HG03060 (cell line): ENCODE measurements around the gene PACRG.

Experiments
- ATAC-seq: cut with Tn5 transposase; IDR thresholded peaks from one replicate; pipeline ENCODE4 v1.9.1; 2021; ENCODE audit warnings: low read depth, moderate number of reproducible peaks; ENCODE audit not compliant: unreplicated experiment

Gene PACRG

DNA sequence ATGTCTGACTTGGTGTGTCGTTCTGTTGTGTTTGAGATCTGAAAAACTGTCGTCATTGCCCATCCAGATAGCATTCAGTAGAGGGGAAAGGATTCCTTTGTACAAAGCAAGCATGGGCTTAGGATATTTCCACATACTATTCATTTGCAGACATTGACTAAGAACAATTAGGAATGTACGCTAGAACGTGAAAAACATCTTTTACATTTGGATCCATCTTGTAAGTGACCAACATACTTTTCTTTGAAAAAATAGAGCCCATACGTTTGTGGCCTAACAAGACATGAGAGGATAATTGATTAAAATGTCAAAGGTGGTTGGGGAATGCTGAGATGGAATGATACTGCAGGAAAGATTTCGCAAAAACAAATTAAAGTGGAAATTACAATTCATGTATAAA is 461.0 kb downstream of the PACRG start:
- ATAC-seq: no peak

DNA sequence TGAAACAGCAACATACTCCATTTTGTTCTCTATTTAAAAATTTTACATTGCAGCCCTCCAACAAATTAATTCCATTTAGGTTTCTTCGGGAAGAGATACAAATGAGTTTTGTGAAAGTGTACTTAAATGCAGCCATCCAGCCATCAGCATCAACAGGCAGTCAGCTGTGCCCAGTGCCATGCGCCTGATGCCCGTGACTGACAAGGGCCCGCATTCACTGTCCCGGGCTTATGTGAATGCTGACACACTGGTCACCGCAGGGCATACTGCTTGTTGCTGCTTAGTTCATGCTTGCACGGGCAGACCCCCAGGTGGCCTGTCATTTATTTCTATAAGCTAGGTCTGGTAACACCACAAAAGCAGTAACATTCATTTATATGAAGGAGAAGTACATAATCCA is 461.8 kb downstream of the PACRG start:
- no peak for ATAC-seq

DNA sequence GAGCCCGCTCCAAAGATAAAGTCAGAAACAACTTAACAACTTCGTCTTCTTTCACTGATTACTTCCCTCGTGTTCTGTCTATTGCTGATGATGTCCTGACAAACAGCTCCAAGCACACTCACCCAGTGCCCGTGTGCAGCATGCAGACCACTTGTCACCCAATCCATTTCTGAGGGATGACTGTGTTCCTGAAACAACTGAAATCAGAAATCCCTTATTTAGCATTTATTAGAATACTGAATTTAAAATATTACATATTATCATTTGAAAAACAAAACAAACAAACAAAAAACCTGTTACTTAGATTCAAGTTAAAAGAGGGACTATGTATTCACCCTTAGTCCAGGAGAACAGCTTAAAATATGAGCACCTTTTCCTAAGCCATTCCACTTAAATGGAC is 463.0 kb downstream of the PACRG start:
- no peak for ATAC-seq

DNA sequence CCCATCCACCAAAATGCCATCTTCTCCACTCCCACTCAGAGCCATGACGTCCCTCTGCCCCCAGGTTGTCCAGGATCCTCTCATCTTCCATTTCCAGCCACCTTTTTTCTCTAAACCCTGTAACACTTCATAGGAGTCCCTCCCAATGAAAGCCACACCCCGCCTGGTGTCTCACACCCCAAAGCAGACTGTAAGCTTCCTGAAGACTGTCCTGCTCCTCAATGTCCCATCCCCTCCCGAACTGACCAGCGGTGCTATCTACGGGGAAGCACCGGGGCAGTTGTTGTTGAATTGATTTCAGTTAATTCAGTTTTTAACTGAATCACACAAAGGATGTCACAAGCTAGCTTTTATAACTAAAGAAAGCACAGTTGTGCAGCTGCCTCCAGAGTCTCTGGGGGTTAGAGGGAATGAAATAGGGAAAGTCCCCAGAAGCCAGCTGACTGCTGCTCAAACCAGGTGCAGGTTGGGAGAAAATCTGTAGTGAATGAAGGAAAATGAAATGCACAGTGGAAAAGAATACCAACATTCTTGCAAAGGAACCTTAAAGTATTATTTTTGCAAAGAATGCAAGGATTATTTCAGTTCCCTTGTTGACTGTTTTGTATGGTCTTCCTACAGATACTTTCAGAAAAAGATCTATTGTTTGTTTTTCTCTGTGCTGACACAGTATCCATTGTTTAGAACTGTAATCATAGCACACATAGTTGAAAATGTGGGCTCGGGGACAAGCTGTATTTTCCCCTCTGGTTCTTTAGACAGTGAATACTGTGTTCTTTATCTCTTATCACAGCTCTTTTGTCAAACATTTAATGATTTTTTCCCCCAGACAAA is 464.1 kb downstream of the PACRG start:
- ATAC-seq: no peak

DNA sequence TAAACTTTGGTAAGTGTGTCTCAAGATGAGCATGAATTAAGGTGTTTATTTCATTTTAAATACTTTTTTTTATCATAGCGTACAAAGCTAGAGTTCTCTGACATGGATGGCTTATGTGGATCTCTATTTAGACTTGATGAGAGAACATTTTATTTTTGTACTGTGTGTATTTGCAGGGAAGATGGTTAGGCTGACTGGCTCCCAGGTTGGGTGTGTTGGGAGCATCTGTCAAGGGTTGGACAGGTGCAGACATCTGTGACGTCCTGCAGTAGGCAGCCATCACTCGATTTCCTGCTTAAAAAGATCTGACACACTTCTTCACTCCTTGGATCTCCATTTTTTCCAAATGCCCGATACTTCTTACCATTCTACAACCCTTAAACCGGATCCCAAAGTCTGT is 464.8 kb downstream of the PACRG start:
- no peak for ATAC-seq

DNA sequence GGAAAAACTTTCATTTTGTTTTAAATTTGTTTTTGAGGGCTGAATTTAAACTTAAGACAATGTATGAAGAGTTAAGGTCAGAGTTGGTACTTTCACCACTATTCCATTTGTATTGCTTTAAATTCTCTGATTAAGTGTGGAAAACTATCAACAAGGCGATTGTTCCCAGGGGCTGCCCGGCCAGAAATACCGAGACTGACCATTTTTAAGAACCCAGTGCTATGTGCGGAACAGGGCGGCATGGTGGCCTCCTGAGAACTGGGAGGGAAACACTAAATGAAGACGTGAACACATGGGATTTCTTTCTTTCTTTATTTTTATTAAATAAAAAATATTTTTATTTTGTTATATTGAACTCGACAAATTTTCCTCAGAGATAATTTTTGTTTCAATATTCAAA is 465.6 kb downstream of the PACRG start:
- ATAC-seq: no peak

DNA sequence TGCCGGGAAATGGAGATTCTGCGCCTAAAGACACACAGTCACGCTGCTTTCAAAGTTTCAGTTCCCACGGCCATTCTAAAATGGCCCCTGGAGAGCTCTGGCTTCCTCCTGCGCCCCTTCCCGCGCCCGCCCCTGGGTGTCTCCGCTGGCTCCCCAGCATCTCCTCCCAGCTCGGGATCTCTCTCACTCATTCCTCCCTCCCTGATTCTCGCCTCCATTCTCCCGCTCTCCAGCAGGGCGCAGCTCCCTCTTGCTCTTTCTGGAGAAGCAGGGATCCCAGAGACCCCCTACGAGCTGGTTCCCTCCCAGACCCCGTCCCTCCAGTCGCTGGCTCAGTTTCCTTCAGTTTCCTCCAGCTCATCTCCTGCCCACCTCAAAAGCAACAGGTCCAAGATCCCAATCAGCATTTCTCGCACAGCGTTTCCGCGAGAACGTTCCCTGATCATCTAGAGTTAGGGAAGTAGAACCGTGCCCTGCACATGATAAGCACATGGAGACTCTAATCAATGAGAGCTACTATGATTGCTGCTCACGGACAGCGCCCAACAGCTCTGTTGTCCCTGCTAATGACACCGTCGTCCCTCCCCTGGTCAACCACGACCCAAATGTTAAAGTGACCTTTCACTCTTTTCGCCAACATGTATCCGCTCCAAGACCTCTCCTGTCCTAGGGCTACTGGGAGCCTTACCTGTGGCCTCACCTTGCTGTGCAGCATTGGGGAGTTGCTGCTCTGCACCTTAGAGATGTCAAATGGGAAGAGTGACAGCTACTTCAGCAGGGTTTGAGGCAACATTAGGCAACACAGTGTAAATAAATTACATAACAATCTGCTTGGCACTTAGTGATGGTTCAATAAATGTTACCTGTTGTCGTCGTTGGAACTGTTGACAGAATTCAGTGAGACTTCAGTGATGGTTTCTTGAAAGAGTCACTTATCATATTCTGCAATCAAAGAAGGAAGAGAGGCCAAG is 468.2 kb downstream of the PACRG start:
- no peak for ATAC-seq

DNA sequence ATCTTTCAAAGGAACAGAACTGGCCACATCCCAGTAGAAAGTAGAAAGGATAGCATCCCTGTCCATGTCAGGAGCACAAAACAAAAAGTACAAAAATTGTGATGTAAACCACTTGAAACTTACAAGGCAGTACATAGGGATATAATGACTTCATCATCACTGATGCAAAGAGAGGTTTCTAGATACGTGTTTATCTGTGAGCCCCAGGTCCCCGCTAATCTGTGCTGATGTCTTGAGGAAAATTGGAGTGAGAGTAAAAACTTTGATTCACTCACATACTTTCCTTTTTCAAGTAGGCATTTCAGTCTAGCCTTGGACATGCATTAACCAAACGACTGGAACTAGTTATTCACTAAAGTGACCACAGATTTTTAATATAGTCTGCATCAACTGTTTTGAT is 470.1 kb downstream of the PACRG start:
- ATAC-seq: no peak

DNA sequence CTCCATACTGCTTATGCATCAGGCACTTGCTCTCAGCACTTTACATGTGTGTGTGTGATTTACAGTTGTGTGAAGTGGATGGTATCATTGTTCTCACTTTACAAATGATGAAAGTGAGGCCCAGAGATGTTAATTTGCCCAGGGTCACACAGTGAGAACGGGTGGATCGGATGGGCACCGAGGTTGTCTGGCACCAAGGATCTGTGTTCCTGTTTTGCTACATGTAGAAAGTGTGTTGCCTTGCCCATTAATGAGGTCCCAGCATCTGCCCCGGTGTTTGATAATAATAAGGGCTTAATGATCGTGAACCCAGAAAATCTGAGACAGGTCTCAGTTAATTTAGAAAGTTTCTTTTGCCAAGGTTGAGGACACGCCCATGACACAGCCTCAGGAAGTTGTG is 470.6 kb downstream of the PACRG start:
- no peak for ATAC-seq

DNA sequence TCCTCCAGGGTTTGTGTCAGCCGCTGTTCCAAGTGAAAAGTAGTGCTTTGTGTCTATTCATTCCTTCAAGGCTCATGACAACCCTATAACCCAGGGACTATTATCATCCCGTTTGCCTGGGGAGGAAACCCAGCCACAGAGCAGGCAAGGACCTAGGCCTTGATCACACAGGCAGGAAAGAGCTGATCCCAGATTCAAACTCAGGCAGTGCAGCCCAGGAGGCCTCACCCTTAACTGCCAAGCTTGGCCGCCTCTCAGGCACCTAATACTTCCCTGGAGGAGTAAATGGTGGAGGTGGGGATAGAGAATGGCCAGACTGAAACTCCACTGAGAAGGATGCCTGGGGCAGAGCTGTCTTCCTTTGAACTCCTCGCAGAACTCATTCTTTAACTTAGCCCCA is 471.6 kb downstream of the PACRG start:
- ATAC-seq: no peak

DNA sequence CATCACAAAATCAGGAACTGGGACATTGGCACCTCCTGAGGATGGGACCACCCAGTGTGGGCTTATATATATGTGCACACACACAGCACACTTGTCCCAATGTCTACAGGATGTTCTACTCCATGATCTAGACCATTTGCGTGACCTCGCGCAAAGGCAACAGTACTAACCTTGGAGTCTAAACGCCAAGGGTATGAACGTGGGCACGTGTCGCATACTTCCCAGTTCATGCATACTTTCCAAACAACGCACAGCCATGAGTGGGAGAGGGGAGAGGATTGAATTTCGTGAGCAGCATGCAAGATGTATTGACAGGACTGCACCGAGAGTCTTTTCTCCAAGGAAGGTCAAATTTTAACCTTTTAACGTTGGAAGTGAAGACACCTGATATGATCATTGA is 472.5 kb downstream of the PACRG start:
- ATAC-seq: no peak

DNA sequence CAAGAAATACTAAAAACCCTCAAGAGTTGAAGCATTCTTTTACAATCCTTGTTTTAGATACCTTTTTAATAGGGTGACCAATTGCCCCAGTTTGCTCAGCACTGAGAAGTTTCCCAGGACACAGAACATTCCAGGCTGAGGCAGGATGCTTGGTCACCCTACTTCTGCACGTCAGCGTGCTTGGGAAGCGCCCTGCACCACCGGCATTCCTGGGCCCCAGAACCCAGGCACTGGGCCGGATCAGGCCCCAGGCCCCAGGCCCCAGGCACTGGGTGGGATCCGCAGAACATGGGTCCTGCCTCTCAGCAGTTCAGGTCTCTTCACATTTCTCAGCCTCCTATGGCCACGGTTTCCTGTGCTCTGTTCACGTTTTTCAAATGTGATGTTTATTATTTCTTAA is 472.9 kb downstream of the PACRG start:
- no peak for ATAC-seq

DNA sequence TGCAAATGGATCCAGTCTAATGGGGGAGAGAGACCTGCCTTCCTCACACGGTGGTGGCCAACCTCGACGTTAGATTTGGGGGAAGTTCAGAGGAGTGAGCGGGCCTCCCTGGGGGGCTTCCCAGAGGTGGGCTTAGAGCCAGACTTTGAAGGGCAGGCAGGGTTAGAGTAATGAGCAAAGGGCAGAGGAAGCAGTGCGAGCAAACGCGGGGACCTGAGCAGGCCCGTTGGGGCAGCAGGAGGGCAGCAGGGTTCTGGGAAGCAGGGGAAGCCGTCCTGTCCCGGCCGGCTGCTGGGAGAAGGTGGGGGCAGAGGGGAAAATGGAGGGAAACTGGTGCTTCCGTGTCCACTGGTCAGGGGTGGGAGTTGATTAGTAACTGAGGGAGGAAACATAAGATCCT is 474.1 kb downstream of the PACRG start:
- no peak for ATAC-seq

DNA sequence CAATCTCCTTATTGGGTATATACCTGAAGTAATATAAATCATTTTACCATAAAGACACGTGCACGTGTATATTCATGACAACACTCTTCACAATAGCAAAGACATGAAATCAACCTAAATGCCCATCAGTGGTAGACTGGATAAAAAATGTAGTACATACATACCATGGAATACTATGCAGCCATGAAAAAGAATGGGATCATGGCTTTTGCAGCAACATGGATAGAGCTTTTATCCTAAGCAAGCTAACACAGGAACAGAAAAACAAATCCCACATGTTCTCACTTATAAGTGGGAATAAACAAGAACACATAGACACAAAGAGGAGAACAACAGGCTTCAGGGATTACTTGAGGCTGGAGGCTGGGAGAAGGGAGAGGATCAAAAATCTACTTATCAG is 478.4 kb downstream of the PACRG start:
- no peak for ATAC-seq

DNA sequence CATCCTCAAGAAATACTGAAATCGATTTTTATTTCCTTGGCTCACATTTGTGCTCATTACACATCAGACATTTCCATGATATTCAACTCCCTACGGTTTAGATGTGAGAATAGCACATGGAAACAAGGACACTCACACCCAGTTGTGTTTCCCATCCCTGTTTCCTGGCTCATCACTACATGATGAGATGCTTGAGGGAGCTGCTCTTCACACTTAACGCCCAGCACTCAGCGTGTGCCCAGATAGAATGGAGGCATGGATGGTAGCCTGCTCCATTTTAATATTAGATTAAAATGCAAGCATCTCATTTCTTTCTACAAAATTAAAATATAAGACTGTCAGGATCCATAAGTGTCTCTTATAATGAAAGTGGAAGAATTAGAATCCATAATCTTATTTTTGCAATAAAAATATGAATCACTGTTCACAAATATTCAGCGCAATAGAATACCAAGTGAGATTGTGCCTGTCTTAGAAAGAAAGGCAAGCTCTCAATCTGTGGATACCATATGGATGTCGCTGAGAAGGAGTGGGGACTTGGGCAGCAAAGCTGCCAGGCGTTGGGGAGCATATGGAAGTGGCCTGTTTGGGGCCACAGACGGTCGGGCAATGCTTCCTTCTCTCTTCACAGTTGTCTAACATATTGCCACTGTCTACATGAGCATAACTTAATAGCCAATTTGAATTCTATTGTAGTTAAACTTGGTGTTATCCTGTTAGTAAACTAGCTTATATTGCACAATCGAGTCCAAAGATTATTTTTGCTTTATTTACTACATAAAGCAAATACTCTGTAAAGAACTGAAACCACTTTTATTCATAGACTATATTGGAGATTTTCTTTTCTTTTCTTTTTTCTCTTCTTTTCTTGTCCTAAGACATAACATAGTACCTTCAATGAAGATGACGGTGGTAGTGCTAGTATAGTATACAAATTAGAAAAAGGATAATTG is 479.9 kb downstream of the PACRG start:
- no peak for ATAC-seq

DNA sequence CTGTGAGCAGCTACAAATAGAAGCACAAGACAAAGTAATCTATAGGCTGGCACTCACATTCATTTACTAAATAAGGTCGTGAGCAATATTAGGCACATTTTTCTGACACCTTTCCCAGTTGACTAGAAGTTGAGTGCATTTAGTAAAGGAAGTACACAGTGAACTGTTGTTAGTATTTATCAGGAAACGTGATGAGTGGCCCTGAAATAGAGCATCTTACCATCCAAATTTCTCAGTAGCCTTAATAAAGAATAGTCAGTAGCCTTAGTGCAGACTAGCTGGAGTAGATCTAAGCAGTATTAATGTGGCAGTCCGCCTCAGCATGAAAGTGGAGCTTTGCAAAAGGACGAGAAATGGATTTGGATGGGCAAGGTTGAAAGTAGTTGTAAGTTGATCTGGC is 481.2 kb downstream of the PACRG start:
- no peak for ATAC-seq

DNA sequence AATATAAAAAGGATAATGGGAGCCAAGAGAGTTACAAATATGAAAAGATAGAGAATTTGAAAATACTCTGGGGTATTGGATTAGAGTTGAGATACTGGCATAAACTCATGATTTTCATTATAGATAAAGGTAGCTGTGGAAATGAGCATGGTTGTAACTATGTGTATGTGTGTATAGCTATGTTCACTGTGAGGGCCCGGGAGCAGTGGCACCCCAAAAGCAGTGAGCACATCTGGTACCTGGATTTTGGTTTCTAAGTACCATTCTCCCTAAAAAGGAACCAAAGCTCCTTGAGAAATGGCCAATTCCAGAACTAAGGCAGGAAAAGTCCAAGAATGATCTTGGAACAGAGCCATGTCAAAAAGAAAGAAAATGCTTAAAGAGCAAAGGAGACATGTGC is 484.3 kb downstream of the PACRG start:
- ATAC-seq: no peak

DNA sequence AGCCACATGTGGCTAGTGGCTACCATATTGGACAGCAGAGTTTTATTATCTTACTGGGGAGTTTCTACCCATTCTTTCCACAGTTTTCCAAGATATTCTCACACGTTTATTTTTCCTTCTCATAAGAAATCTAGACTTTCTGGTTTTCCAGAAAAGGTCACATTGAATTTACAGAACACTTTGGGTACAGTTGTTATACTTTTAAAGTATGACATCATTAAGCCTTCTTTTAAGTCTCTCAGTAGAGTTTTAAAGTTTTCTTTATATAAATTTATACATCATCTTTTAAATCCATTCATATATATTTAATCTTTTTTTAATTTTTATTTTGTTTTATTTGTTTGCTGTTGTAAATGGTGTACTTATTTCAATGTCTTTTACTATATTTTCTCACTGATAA is 486.5 kb downstream of the PACRG start:
- ATAC-seq: no peak

DNA sequence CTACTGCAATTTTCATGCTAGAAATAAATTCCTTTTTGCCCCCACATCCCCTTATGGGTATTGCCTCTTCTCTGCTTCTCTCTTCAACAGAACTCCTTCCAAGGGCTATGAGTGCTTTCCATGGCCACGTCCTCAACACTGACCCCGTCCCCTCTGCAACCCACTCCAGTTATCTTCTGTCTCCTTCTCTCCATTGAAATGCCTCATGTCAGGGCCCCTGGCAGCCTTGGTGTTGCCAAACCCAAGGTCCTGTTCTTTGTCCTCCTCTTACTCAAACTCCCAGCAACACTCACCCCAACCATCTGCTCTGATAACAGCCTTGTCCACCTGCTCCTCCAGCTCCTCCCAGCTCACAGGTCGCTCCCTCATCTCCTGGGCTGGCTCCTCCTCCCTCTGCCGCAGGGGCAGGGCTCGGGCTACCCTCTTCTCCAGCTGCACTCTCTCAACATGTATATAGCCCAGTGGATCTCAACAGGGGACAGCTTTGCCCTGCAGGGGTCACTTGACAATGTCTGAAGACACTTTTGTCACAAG is 490.7 kb downstream of the PACRG start:
- ATAC-seq: no peak

DNA sequence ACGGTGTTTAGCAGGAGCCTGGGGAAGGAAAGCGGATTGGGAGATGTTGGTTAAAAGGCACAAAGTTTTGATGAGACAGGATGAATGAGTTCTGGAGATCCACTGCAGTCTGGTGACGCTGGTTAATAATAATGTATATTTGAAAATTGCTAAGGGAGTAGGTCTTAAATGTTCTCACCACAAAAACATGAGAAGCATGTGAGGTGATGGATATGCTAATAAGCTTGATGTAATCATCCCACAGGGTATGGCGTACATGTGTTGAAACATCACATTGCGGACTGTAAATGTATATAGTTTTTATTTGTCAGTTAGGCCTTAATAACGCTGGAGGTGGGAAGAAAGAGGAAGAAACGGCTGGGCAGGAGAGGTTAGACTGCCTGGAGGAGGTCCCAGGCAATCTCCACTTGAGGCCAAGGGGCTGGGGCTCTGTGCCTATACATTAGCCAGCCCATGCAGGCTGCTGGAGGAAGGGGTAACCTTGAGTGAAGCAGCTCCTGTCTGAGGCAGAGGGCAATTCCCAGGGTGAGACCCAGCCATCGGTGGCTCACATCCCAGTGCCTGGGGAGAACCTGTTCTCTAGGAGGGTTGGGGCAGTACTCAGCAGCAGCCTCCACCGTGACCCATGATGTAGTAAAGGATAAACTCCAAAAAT is 498.5 kb downstream of the PACRG start:
- ATAC-seq: no peak
